OCI-M2 (cell line): ENCODE measurements around the gene HMX1.

Experiments used
- DNase-seq: peaks from one replicate; lab custom pipeline; 2025; ENCODE audit not compliant: unreplicated experiment; lab: John Stamatoyannopoulos, UW

HMX1 gene

GRCh38 chr4:8893227-8893623, 21.6 kb upstream of the HMX1 start:
- DNase-seq: no peak

- DNase-seq: no peak
Measured at GRCh38 chr4:8892556-8893226, 21.1 kb upstream of the HMX1 start.

DNA sequence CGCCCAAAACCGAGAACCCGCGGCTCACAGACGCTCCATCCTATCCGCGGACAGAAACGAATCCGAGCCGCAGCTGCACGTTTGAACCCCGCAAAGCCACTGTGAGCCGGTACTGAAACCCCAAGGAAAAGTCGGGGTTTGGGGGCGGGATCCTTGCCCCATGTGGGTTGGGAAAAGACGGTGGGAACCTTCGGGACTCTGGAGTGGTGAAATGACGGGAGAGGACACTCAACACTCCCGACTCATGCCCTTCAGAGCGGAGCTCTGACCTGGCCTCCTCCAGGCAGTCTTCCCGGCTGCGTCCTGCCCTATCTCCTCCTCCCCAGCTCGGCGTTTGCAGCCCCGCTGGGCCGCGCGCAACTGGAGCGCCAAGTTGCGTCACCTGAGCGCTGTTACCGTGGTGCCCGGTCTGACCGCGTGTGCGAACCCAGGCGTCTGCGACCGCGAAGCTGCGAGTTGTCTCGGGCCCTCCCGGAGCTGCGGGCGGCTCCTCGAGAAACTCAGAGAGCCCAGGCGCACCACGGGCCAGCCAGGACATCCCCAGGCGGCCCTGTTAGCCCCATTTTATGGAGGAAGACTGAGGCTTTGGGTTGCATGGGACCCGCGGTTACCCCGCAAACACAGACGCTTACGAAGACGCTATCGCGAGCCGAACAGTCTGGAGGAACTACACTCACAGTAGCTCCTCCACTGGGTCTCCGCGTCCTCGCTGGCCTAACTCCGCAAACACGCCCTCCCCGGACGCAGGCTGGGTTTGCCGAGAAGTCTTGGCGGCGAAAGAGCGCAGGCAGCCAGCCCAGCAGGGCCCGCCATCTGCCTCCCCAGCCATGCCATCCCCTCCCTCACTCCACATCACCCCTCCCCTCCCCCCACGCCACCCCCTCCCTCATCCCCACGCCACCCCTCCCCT, 20.3 kb upstream of the HMX1 start:
- DNase-seq: no peak

GRCh38 chr4:8891255-8891645, 19.6 kb upstream of the HMX1 start:
- no peak for DNase-seq

GRCh38 chr4:8888856-8889255, 17.2 kb upstream of the HMX1 start:
- no peak for DNase-seq

- DNase-seq: no peak
Measured at GRCh38 chr4:8886612-8887406, 15.2 kb upstream of the HMX1 start.

GRCh38 chr4:8882239-8882638, 10.6 kb upstream of the HMX1 start:
- DNase-seq: no peak

- DNase-seq: no peak
Measured at GRCh38 chr4:8880851-8881250, 9.2 kb upstream of the HMX1 start.

- DNase-seq: no peak
Measured at GRCh38 chr4:8879574-8879973, 7.9 kb upstream of the HMX1 start.

DNA sequence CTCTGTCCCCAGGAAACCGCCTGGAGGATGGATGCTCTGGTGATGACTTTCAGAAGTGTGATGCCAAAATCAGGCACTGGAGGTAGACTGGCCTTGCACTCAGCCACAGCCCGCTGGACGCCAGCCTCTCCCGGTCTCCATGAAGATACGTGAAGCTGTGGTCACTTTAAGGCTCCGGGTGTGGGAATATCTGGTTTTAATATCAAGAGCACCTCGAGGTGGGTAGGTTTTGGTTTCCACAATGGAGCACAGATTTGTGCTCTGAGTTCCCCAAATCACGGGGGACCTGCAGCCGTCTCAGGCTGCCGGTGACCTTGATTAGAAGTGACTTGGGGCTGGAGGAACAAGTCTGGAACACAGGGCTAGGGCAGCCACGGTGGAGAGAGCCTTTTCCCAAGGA, 6.8 kb upstream of the HMX1 start:
- no peak for DNase-seq

DNA sequence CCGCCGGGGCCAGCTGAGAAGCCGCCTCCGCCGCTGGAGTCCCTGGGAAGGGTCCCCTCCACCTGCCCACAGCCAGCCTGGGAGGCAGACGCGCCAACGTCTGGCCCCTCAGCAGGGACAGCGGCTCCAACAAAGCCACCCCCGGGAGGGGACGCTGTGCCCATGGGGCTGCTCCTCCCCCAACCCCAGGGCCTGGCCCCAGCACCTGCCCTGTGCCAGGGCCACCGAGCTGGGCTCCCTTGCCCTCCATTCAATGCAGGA, 6.1 kb upstream of the HMX1 start:
- no peak for DNase-seq

DNA sequence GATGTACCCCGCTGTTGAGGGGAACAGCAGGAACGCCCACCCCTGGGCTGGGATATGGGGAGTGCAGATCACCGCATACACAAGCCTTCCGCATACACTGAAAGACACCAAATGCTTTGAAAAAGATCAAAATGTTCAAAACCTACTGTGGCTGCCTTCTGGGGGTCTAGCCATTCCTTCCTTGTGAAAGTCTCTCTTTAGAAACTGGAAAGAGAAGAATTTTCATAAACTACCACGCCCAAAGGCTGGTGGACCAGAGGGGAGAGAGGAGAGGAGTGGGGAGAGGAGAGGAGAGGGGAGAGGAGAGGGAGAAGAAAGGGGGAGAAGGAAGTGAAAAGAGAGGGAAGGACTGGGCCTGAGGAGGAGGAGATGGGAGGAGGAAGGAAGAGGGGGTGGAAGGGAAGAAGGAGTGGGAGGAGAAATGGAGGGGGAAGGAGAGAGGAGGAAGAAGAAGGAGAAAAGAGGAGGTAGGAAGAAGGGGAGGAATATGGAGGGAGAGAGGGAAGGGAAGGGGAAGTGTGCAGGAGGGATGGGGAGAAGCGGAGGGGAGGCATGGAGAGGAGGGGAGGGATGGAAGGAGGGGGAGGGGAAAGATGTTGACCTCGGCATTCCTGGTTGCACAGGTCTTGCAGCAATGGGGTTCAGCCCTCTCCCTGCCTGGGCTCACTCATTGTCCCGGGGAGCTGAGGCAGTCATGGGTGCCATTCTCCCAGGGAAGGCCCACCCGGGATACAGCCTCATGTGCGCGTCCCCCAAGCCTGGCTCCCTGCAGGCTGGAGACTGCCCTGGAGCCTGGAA, 5.5 kb upstream of the HMX1 start:
- no peak for DNase-seq

DNA sequence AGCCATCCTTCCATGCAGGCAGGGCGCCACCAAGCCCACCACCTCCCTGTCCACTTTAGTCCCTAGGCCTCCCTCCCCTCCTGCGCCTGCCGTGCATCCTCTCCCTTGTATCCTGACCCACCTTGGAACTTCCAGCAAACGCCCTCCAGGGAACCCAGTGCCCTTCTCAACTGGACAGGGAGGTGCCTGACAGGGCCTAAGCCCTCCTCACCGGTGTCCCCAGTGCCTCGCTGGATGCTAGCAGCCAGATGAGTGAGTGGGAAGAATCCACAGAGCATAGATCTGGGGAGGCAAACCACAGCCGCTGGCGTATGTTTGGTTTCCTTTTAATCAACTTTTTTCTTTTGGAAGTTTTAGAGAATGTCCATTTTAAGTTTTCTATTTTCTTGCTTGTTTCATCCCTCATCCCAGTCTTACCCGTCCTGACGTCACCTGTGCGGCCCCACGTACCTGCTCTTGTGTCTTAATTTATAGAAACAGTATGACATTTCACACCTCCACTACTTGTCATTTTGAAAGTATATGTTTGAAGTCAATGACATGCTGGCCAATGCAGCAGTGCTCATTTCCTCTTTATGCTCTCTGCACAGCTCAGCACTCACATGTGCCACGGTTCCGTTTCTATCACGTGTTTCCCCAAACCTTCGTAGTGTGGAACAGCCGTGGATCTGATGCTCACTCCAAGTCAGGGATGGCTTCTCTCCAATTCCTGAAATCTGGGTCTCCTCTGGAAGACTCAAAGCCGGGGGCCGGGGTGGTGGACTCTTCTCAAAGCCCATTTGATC, 3.4 kb upstream of the HMX1 start:
- DNase-seq: no peak

GRCh38 chr4:8874003-8874895, 2.6 kb upstream of the HMX1 start:
- DNase-seq: no peak

- no peak for DNase-seq
Measured at GRCh38 chr4:8872402-8873291, 1.0 kb upstream of the HMX1 start.

GRCh38 chr4:8870647-8871416, 807 bp downstream of the HMX1 start:
- no peak for DNase-seq

DNA sequence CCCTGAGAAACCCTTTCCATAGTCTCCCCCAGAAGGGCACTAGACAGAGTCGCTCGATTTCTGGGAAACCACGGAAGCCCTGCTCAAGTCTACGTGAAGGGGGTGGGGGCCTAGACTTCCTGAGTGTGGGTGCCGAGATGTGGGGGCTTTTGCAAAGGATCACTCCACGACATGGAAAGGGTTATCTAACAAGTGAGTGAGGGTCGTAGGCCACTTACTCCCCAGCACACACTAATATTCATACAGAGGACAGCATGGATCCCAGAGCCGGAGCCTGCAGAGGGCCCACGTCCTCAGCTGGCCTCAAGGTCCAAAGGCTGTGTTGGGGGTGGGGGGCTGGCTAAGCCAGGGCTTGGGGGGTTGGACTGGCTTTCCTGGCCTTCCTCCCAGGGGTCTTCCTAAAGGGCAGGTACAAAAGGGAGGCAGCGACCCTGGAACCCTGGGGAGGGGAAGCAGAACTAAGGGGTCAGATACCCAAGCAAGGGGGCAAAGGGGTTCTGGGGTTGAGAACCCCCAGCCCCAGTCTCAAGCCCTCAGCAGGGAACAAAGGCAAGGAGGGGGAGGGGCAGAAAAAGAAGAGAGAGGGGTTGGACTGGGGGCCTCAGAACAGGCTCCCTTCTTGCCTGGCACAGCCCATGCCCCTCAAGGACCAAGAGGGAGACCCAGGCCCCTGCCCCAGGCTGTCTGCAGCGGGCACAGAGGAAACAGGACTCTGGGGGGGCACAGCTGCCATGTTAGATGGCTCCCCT, 1.6 kb downstream of the HMX1 start:
- no peak for DNase-seq
